HepG2 (cell line): ENCODE results near the gene SLC25A19. TPM values are rescaled to one million over a fixed set of nuclear protein-coding genes. Genes with fewer than 3 reads are reported as not detected.
A peak's percentile ranks its signal among the peaks of the same experiment; 100 is the strongest.

Experiments
- ADNP ChIP-seq: sonication (generic); formaldehyde crosslinking; IDR thresholded peaks from 2 replicates; pipeline ENCODE4 v1.4.0; 2020; ENCODE audit warnings: missing genetic modification reagents
- BHLHE40 ChIP-seq: IDR thresholded peaks from 2 replicates; pipeline ENCODE4 v1.6.1; 2011; ENCODE audit warnings: low read length, improper control_type of control experiment
- CBX1 ChIP-seq: IDR thresholded peaks from one replicate; pipeline ENCODE4 v1.6.1; 2016; ENCODE audit warnings: antibody characterized with exemption, low read depth
- EHMT2 ChIP-seq: fragments of 200-600 bp; sonication (generic); IDR thresholded peaks from 2 replicates; pipeline ENCODE4 v1.7.0; 2017; ENCODE audit warnings: antibody characterized with exemption, low read depth, low read length, borderline replicate concordance
- GMEB1 ChIP-seq: sonication (generic); formaldehyde crosslinking; IDR thresholded peaks from 2 replicates; pipeline ENCODE4 v1.5.1; 2020; ENCODE audit warnings: missing genetic modification reagents, mild to moderate bottlenecking, borderline replicate concordance
- HNRNPL ChIP-seq: fragments of 200-400 bp; formaldehyde crosslinking; IDR thresholded peaks from 2 replicates; pipeline ENCODE4 v1.6.1; 2017; ENCODE audit warnings: mild to moderate bottlenecking, low read depth, low read length
- KDM4B ChIP-seq: sonication (generic); formaldehyde crosslinking; IDR thresholded peaks from 2 replicates; pipeline ENCODE4 v1.4.0; 2020; ENCODE audit warnings: missing genetic modification reagents
- KMT2B ChIP-seq: IDR thresholded peaks from 2 replicates; pipeline ENCODE4 v1.6.1; 2016; ENCODE audit warnings: missing genetic modification reagents, missing compliant biosample characterization
- MAZ ChIP-seq, 2 experiments: sonication (generic) in 1 of 2; formaldehyde crosslinking in 1 of 2; IDR thresholded peaks; 2 replicates each; pipeline versions ENCODE4 v1.5.0 to v1.6.1; 2012 to 2020; ENCODE audit warnings: low read depth in 2 of 2, mild to moderate bottlenecking in 2 of 2, borderline replicate concordance in 1 of 2, improper control_type of control experiment in 1 of 2, low read length in 1 of 2, missing genetic modification reagents in 1 of 2, moderate library complexity in 1 of 2
- MYNN ChIP-seq: sonication (generic); formaldehyde crosslinking; IDR thresholded peaks from 2 replicates; pipeline ENCODE4 v1.4.0; 2020; ENCODE audit warnings: mild to moderate bottlenecking, low read depth, missing genetic modification reagents
- NR2C2 ChIP-seq: sonication (generic); formaldehyde crosslinking; IDR thresholded peaks from 2 replicates; pipeline ENCODE4 v1.4.0; 2020; ENCODE audit warnings: missing genetic modification reagents, mild to moderate bottlenecking, moderate library complexity, borderline replicate concordance
- NRL ChIP-seq: sonication (generic); formaldehyde crosslinking; IDR thresholded peaks from 2 replicates; pipeline ENCODE4 v1.5.0; 2020; ENCODE audit warnings: missing genetic modification reagents, mild to moderate bottlenecking, moderate library complexity, borderline replicate concordance
- PLRG1 ChIP-seq: fragments of 450-650 bp; conservative IDR thresholded peaks from 2 replicates; pipeline ENCODE4 v1.6.1; 2016
- RXRA ChIP-seq: sonication (generic); formaldehyde crosslinking; IDR thresholded peaks from 2 replicates; pipeline ENCODE4 v1.5.1; 2020; ENCODE audit warnings: missing genetic modification reagents
- SRY ChIP-seq: sonication (generic); formaldehyde crosslinking; IDR thresholded peaks from 2 replicates; pipeline ENCODE4 v1.8.0; 2022; ENCODE audit warnings: mild to moderate bottlenecking, missing genetic modification reagents
- XBP1 ChIP-seq: sonication (generic); formaldehyde crosslinking; IDR thresholded peaks from 2 replicates; pipeline ENCODE4 v1.5.0; 2020; ENCODE audit warnings: missing genetic modification reagents
- ZNF335 ChIP-seq: sonication (generic); formaldehyde crosslinking; IDR thresholded peaks from 2 replicates; pipeline ENCODE4 v1.4.0; 2020; ENCODE audit warnings: missing genetic modification reagents
- ZNF33B ChIP-seq: sonication (generic); formaldehyde crosslinking; IDR thresholded peaks from 2 replicates; pipeline ENCODE4 v1.5.1; 2020; ENCODE audit warnings: mild to moderate bottlenecking, missing genetic modification reagents
- ZNF484 ChIP-seq: sonication (generic); formaldehyde crosslinking; IDR thresholded peaks from 2 replicates; pipeline ENCODE4 v1.5.1; 2020; ENCODE audit warnings: mild to moderate bottlenecking, low read depth, missing genetic modification reagents, borderline replicate concordance
- ZNF543 ChIP-seq: sonication (generic); formaldehyde crosslinking; IDR thresholded peaks from 2 replicates; pipeline ENCODE4 v1.4.0; 2020; ENCODE audit warnings: mild to moderate bottlenecking, missing genetic modification reagents
- ZNF616 ChIP-seq: sonication (generic); formaldehyde crosslinking; IDR thresholded peaks from 2 replicates; pipeline ENCODE4 v1.5.0; 2020; ENCODE audit warnings: low read depth, mild to moderate bottlenecking, missing genetic modification reagents
- ZNF703 ChIP-seq: sonication (generic); formaldehyde crosslinking; IDR thresholded peaks from 2 replicates; pipeline ENCODE4 v1.5.1; 2020; ENCODE audit warnings: missing genetic modification reagents, mild to moderate bottlenecking, moderate library complexity, borderline replicate concordance
- ZNF883 ChIP-seq: sonication (generic); formaldehyde crosslinking; IDR thresholded peaks from 2 replicates; pipeline ENCODE4 v1.5.1; 2020; ENCODE audit warnings: mild to moderate bottlenecking, missing genetic modification reagents; ENCODE audit errors: not compliant biosample characterization
- ZSCAN21 ChIP-seq: sonication (generic); formaldehyde crosslinking; IDR thresholded peaks from 2 replicates; pipeline ENCODE4 v1.8.0; 2022; ENCODE audit warnings: mild to moderate bottlenecking, missing genetic modification reagents, moderate library complexity, borderline replicate concordance
- polyA plus RNA-seq, 8 experiments: library from polyadenylated mRNA; depleted of rRNA in 3 of 8; stranded (reverse) in 7 of 8; unstranded in 1 of 8; fragments of >200 nt; fragmentation: Illumina TruSeq in 4 of 8; extraction: Trizol in 4 of 8; gene quantifications; 2 replicates each; pipeline versions ENCODE4 v1.2.1 to v1.2.3, GENCODE V29; 2011 to 2016; ENCODE audit warnings: low read depth in 4 of 8, missing spikeins in 1 of 8, mixed read lengths in 1 of 8; ENCODE audit not compliant: insufficient read depth in 1 of 8
- total RNA-seq, 5 experiments: library from RNA; depleted of rRNA; stranded (reverse); fragments of >200 nt; fragmentation: Illumina TruSeq; extraction: Trizol; gene quantifications; 2 replicates each; pipeline ENCODE4 v1.2.3, GENCODE V29; 2016; ENCODE audit warnings: low read depth in 1 of 5
- TF ChIP-seq, protein P1 (sequence below): sonication (generic); formaldehyde crosslinking; IDR thresholded peaks from 2 replicates; pipeline ENCODE4 v1.8.0; 2022; ENCODE audit warnings: missing genetic modification reagents, mild to moderate bottlenecking, borderline replicate concordance
- TF ChIP-seq, protein P2 (sequence below), 2 experiments: sonication (generic) in 1 of 2; formaldehyde crosslinking in 1 of 2; IDR thresholded peaks; 2 replicates each; pipeline versions ENCODE4 v1.4.0 to v1.6.1; 2018 to 2020; ENCODE audit warnings: missing genetic modification reagents in 2 of 2, borderline replicate concordance in 1 of 2, low read depth in 1 of 2, mild to moderate bottlenecking in 1 of 2, missing biosample characterization in 1 of 2

SLC25A19 gene
- total and polyA plus RNA-seq, 2 of the 13 experiments (the other 11 are each of a cell fraction or from before 2014, with no cell fraction given), result 24.4 to 41.4 TPM

DNA sequence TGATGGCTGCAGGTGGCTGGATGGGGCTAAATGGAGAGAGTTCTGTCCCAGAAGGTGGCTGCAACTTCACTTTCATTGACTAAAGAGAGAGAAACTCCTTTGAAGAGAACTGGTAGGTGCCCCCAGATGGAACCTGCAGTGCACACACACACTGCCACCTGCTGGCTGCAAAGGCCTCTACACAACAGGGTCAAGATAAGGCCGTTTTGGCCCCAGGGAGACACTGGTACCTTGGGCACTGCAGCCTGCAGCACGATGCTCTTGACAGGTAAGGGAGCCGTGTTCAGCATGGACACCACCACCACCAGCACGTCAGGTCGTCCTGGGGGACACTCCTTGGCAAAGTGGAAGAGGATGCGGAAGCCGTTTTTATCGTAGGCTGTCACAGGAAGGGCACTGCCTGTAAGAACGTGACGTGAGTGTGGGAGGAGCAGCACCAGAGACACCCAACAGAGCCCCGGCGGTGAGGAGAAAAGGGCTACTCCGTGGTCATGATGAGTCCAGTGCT lies 50.5 kb downstream of the SLC25A19 start (continued):
- TF ChIP-seq, protein P1, sequence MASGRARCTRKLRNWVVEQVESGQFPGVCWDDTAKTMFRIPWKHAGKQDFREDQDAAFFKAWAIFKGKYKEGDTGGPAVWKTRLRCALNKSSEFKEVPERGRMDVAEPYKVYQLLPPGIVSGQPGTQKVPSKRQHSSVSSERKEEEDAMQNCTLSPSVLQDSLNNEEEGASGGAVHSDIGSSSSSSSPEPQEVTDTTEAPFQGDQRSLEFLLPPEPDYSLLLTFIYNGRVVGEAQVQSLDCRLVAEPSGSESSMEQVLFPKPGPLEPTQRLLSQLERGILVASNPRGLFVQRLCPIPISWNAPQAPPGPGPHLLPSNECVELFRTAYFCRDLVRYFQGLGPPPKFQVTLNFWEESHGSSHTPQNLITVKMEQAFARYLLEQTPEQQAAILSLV, result no peak
- no peak for TF ChIP-seq GMEB1 (CRISPR knock-in tag)
- TF ChIP-seq ZNF616 (CRISPR knock-in tag), result no peak
- TF ChIP-seq ZNF33B (CRISPR knock-in tag), result no peak
- no peak for TF ChIP-seq XBP1 (CRISPR knock-in tag)
- TF ChIP-seq ZNF484 (CRISPR knock-in tag), result no peak
- no peak for TF ChIP-seq ZNF703
- TF ChIP-seq RXRA, result no peak
- TF ChIP-seq, protein P2, sequence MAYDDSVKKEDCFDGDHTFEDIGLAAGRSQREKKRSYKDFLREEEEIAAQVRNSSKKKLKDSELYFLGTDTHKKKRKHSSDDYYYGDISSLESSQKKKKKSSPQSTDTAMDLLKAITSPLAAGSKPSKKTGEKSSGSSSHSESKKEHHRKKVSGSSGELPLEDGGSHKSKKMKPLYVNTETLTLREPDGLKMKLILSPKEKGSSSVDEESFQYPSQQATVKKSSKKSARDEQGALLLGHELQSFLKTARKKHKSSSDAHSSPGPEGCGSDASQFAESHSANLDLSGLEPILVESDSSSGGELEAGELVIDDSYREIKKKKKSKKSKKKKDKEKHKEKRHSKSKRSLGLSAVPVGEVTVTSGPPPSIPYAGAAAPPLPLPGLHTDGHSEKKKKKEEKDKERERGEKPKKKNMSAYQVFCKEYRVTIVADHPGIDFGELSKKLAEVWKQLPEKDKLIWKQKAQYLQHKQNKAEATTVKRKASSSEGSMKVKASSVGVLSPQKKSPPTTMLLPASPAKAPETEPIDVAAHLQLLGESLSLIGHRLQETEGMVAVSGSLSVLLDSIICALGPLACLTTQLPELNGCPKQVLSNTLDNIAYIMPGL (CRISPR knock-in tag; IDR thresholded peaks at IDR 0.05; ENCODE audit: borderline replicate concordance in 1 of 2, low read depth in 1 of 2), result peak in 1 of 2 experiments; percentile 57; a peak in 1 of 4 replicates
- TF ChIP-seq NR2C2 (CRISPR knock-in tag), result no peak
- TF ChIP-seq ZNF335 (CRISPR knock-in tag), result 0 out of 2 replicates have a peak, but pooled peaks have one; percentile 52
- TF ChIP-seq SRY (CRISPR knock-in tag), result no peak
- 0 out of 2 replicates have a peak, but pooled peaks have one; percentile 38 for TF ChIP-seq NRL (CRISPR knock-in tag)
- no peak for TF ChIP-seq MYNN
- TF ChIP-seq BHLHE40, result no peak
- no peak for TF ChIP-seq EHMT2
- TF ChIP-seq MAZ (IDR thresholded peaks at IDR 0.05; ENCODE audit: borderline replicate concordance, low read depth, low read length), result no peak
- no peak for TF ChIP-seq MAZ (CRISPR knock-in tag; IDR thresholded peaks at IDR 0.05; ENCODE audit: low read depth)
- TF ChIP-seq ZSCAN21 (CRISPR knock-in tag), result no peak
- TF ChIP-seq ZNF543, result no peak
- TF ChIP-seq ADNP (CRISPR knock-in tag), result no peak
- no peak for TF ChIP-seq KDM4B (CRISPR knock-in tag)
- peak; percentile 55 for TF ChIP-seq ZNF883 (CRISPR knock-in tag)
- TF ChIP-seq HNRNPL, result no peak
- TF ChIP-seq CBX1, result no peak
- no peak for TF ChIP-seq PLRG1
- peak; percentile 53; the same call in 1 of the 2 replicates for TF ChIP-seq KMT2B (CRISPR knock-in tag)
